KG1 (cell line): Measurements from ENCODE around the gene KLHL25.

Source experiments
- DNase-seq: peaks from one replicate; lab custom pipeline; 2025; lab: John Stamatoyannopoulos, UW

Gene KLHL25

DNA sequence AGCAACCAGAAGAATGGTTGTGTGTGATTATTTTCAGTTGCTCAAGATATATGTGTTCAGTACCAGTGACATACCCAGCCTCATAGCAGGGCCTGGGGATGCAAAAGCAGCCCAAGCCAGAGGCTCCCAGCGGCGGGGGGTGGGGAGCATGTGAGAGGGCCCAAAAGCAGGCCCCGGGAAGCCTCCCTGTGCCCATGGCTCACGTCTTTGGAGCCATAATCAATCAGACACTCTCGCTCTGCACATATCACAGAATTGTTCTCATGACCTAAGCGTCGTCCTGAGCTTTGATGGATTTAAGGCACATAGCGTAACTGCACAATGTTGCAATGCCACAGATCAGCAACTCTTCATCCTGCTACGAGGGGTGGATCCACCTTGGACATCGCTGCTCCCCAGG is 20.8 kb downstream of the KLHL25 start:
- no peak for DNase-seq

DNA sequence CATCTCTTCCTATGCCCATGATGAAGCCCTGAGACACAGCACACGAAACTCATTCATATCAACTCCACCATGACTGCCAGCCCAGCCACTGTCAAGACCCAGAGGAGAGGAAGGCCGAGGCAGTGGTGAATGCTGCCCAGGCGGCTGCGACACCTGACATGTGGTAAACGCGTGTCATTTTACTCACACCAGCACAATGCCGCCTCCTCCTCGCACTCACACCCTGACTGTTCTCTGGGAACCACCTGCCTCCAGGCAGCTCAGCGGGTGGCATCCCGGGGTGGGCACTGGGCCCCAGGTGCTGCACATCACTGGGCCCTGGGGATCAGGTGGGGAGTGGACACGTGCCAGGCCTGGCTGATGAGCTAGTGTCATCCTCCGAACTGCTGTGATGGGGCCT is 21.5 kb downstream of the KLHL25 start:
- no peak for DNase-seq

DNA sequence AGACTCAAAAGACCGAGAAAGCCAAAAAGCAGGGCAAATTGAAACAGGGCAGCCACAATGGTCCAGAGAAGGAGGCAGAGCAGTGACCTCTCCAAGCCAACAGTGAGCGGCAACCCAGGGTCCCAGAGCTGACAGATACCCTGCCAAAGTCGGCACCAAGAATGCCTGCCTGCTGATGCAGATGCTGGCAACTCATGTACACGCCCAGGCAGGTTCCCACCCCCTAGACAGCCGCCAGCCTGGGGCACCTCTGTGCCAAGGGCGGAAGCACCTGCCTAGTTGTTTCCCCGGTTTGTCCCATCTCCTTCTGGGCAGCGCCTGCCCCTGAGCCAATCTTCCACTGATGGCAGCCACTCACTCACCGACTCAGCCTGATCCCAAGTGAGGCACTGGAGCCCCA is 22.1 kb downstream of the KLHL25 start:
- no peak for DNase-seq

DNA sequence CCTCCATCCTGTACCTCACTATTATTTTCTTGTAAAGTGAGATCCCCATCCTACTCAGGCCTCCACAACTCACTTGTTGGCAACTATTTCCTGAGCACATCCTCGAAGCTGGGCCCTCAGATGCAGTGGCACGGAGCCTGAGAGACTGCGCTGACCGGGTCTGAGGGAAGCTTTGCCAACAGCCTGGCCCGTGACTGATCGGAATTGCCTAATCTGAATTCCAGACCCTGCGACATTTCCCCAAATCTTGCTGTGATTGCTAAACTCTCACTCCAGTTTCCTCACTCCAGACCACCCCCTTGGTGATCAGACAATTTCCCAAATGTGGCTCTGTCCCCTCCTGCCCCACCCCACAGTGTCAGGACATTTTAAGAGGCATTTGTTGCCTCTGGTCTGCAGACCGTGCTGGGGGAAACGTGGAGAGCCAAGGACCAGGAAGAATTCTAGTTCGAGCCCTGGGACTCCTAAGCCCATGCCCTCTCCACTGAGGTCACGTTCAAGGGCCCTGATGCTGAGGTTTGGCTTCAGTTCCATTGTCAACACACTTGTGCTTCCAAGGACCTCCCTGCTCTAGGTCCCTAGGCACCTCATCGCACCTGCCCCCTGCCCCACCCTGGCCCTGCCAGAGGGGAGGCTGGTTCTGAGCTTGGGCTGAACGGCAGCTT is 22.8 kb downstream of the KLHL25 start:
- no peak for DNase-seq

DNA sequence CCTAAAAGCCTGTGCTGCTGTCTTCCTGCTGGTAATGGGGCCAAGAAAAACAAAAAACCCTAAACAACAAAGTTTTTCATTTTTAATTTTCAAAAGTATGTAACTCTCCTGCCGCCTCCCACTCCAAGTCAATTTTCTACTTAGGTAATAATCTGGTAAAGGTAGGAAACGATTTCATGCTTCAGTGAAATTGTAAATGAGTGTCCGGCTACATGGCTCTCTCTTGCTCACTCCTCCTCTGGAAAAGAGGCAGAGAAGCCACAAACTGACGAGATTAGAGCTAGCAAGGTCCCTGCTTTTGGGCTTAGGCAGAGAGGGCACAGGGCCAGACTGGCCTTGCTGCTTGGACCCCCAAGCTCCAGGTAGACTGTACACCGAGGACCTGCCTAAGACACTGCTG is 23.5 kb downstream of the KLHL25 start:
- DNase-seq, result no peak

DNA sequence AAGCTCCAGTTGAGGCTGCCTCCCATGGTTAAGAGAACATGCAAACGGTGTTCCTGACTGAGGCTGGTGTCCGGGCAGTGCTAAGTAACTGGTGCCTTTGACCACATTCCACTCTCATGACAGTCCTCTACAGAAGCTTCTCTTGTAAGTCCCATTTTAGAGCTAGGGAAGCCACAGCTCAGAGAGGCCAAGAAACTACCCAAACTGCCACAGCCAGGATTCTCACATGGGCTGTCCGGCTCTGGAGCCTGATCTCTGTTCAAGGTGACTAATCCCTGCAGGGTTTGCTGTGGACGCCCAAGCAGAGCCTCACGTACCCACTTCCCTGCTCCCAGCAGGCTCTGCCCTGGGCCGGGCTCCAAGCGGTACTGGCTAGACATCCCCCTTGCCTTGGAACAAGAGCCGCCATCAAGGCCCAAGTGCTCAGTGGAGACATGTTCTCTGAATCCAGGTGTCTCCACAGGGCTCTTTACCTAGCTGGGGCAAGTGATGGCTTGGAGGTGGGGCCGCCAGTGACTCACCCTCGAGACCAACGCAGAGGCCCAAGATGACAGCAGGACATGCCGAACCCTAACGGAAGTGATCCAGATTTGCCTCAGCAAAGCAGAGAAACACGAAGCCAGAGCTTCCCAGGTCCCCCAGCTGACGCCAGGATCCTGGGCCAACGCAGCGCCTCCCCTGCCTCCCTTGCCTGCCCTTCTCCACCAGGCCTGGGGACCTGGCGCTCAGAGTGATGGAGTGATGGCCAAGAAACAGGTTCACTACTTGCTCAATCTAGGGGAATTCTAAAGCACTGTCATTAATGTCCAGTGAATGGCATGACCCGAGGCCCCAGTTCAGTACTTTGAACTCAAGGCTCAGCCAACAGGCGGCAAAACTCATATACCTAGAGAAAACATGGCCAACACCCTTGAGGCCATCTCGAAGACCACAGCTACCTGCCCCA is 24.4 kb downstream of the KLHL25 start:
- DNase-seq, result no peak

DNA sequence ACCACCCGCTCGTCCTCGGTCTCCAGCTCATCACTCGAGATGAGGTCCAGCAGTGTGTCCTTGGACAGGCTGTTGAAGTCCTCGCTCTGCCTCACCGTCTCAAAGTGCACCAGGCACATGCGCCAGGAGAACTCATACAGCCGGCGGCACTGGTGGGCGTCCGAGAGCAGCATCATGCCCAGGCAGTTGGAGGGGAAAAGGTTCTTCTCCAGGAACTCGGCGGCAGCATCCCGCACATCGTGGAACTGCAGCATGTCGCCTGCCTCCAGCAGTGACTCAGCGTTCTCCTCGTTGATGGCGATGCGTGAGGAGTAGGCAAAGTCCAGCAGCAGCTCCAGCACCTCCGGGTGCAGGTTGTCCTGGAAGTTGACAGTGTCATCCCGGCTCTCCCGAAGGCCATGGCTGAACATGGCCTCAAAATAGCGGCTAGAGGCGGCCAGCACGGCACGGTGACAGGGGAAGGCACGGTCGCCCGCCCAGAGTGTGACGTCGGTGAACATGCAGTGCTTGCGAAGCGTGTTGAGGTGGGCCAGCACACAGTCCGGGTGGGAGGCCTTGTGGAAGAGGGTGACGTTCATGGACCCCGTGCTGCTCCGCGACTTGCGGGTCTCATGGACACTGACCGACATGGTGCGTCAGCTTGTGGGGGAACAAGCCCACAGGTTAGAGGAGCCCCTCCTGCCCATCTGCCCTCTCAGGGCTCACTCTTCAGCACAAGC is 25.4 kb downstream of the KLHL25 start:
- no peak for DNase-seq

DNA sequence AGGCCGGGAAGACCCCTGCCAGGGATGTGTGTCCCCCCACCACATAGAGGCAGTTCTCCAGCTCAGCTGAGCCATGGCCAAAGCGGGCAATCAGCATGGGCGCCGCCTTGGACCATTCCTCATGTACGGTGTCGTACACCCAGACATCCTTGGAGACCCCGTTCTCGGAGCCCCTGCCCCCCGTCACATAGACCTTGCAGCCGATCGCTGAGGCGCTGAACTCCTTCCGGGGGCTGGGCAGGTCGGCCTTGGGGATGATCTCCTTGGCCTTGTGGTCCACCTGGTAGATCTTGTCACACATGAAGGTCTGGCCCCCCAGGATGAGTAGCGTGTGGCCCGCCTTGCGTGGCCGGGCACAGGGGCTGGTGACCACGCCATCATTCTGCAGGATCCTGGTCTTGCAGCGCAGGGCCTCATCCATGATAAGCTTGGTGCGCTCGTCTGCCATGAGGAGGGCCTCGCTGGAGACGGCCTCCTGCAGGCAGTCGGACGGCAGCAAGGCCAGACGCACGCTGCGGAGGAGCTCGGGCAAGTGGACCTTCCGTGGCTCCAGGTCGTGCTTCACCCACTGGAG is 26.0 kb downstream of the KLHL25 start:
- no peak for DNase-seq

DNA sequence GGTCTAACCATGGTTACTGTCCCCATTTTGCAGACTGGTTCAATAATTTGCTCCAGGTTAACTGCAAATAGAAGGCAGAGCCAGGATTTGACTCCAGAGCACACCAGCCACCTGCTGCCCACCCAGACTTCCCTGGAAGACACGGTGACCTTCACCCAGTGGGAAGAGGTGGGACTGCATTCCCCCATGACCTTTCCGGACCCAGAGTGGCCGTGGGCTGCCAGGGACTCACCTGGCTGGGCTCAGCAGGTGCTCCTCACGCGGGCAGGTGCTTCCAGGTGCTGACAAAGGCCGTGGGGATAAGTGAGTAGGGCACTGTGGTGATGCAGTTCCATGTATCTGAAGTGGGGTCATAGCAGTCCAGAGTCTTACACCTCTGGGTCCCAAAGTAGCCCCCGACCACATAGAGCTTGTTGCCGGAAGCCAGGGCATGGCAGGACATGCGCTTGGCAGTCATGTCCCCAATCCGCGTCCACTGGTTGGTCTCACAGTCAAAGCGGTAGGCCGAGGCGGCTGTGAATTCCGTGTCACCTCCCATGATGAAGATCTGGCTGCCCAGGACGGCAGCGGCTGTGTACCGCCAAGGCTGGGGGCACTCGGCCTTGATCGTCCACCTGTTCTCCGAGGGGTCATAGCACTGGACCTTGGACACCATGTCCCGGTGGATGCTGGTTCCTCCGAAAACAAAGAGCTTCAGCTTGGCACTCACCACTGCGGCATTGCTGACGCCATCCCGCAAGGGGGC is 26.8 kb downstream of the KLHL25 start:
- DNase-seq, result no peak

DNA sequence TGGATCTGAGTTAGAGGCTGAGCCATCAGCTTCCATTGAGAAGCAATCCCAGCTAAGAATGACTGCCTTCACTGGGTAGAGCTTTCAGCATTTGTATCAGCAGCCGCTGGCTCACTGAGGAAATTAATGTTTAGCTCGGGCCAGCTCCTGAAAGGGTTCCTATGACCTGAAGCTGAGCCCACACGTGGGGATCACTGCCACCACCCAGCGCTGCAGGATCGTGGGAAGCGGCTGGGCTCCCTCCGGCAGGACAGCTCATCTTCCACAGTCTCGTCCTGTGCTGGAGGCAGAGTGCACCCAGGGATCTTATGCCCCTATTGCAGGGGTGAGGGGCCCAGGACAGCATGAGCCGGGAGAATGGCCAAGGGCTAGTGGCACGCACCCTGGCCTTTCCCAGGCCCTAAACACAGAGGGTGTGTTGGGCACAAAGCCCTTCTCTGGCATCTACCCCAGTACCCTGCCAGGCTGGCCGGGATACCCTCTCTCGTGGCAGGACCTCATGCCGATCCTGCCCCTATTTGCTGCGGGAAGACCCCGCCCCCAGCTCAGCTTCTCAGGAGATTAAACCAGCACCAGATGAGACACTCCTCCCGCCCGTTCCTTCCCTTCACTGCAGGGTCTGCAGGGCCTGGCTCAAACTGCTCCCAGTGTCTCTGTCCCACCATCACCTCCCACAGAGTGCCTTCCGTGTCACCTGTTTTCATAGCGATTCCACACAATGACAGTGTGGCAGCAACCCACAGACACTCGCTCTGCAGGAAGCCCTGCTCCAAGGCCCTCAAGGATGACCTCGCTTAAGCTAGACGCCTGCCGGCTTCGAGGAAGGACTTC is 28.5 kb downstream of the KLHL25 start:
- no peak for DNase-seq

DNA sequence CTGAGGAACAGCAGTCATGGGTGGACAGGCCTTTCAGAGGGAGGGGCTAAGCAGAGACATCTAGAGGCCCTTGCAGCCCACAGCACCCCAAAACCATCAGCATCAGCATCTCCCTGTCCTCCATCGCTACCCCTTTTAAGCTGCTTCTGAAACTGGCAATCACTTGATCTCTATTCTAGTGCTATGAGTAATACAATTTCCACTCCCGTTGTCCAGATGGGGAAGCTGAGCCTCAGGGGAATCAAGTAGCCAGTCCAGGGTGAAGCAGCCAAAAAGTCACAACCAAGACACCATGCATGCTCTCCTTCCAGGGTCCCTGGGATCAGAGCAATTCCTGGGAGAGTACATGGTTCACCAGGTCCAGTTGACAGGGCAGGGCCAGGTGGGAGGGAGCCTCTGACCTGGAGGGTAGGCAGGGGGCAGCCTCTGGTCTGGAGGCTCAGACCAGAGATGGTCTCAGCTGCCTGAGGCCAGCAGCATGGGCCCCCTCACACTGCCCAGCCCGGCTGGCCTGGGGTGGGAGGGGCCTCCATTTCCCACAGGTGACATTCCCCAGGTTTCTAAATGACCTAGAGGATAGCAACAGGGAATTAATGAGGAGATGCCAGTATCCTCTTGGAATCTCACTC is 30.0 kb downstream of the KLHL25 start:
- no peak for DNase-seq

DNA sequence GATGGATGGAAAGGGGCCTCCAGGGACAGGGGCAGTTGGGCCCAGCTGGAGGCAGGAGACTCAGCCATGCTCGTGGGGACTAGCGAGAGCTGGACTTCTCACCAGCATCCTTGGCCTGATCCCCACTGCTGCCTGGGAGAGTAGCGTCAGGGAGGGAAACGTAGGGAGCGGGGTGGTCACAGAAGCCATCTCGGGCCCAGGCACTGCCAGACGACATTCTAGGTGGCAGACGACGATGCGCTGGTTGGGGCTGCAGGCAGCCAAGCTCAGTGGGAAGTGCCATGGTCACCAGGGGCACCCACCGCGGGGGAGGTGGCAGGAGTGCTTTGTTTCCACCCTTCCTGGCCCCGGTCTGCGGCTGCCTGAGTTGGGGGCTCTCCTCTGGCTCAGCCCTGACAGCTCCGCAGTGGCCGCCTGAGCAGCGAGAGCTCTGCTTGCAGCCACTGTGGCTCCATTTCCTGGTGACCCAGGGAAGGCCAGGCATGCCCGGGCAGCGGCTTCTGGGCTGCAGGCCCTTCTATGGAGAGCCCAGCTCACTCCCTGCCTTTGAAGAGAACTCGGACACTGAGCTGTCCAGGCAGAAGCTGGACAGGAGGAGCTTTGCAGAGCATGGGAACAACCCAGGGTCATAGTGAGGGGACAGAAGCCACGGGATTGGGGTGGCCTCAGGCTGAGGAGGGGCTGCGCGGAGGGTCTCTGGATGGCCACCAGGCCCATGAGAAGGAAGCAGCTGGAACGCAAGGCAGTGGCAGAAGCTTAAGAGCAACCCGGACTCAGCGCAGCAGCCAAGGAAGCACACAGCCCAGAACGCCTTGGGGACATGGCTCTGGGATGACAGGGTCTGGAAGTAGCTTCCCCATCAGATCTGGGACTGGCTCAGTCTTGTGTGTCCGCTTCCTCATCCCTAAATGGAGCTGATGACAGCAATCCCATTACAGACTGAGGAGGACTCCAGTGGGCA is 30.8 kb downstream of the KLHL25 start:
- no peak for DNase-seq

DNA sequence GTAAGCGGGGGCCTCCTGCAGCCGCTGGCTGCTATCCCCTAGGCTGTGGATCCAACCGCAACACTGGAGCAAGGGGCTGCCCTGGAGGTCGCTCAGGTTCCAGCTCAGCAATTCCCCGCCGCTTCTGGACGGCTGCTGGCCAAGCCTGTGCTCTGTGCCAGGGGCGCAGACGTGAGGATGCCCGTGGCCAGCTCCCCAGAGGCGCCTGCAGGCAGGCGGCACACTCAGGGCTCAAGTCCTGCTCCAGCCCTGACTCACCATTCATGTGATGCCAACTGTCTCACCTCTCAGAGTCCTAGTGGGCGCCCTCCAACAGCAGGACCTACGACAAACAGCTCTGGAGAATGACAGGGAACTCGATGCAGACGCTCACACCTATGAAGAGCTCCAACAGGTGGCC is 31.6 kb downstream of the KLHL25 start:
- DNase-seq, result no peak

DNA sequence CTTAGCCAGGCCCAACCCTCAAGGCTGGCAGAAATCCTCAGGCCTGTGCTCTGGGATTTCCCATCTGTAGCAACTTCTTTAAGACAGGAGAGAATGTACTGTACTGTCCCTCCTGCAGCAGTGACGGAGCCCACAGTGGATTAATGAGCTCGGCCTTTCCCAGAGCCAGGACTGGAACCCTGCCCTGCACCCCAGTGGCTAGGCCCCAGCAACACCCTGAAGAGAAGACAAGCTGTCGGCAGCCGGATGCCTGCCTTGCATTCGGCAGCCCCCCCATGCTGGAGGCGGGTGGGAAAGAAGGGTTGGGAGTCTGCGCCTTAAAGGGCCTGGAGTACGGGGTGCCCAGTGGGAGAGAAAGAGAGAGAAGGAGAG is 32.0 kb downstream of the KLHL25 start:
- no peak for DNase-seq

DNA sequence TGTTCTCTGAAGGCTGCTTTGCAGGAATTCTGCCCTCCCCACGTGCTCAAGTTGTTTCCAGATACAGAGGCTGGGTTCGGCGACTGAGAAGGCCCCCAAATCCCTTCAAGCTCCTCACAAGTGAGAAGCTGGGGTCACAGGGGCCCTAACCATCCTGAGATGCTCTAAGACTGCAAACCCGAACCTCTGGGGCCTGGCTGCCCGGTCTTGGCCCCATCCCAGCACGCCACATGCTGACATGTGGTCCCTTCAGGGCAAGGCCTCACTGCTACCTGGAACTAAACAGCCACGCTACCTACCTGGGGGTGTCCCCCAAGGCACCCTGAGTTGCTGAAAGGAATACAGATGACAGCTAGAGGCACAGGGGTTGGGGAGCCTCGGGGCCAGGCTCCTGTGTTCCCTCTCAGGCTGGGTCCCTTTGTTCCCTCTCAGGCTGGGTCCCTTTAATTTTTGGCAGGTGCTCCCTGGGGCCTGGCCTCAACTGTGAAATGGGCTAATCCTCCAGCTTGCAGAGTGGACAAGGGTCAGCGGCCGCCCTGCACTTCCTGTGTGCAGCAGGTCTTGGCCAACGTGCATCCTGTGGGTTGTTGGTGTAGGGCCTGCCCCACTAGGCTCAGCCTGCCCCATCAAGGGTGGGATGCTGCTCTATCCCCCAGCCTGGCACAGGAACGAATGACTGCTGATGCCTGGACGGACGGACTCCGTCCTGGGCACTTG is 32.5 kb downstream of the KLHL25 start:
- no peak for DNase-seq

DNA sequence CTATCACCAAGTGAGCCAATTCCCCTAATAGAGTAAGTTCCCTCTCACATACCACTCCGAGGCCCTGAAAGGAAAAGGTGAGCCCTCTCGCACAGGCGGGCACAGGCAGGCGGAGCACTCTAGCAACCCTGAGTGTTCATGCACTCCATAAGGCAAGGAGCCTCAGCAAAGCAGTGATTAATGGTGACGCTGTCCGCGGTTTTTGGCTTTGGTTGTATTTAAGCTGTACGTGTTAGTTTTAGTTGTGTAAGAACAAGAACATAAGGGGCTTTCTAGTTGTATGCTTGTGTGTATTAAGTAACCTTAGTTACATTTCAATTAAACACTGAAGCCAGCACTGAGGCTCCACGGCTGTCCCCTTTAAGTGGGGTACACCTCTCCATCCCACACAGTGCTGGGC is 33.1 kb downstream of the KLHL25 start:
- DNase-seq, result no peak

DNA sequence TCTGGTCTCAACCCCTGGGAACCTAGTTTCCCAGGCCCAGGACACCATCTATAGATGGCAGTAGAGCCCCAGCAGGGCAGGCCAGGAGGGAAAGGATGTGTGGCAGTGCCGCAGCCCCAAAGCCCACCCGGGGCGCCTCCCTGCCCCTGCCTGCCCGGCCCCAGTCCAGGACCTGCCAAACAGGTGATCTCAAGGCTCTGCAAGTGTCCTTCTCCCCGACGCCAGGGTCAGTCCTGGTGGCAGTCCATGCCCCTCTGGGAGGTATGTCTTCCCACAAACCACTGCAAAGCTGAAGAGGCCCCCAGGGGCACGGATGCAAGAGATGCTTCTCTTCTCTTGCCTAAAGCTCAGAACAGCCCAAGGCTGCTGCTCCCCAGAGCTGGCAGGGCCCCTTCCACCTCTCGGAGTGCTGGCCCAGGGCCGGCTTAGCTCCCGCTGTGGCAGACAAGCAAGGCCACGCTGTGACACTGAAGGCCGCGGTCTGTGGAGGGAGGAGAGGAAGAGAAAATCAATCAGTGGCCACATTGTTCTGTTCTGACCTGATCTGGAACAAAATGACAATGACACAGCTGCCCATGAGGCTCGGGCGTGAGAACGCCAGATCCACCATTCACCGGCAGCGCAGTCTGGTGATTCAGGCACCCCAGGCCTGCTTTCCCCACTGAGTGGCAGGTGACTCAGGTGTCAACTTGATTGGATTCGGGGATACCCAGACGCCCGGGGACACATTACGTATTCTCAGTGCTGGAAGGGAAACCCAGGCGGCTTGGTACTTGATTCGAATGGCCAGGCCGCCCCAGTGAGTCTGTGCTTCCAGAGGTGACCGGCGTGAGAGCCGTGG is 34.0 kb downstream of the KLHL25 start:
- no peak for DNase-seq

DNA sequence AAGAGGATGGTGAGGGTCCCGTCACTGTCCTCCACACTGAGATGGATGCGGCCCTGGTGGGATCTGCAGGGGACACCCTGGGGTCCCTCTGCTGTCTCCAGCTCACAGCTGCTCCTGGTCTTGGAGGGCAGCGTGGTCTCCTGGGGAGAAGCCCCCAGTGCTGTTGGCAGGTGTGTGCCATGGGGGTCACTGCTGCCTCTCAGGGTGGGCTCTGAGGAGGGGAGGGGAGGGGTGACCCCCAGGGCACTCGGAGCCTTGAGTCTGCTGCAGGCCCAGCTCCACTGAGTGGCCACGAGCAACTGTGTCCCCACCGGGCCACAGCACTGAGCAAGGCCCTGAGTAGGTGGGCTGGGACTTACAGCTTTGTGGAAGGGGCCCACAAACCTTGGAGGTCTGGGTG is 34.7 kb downstream of the KLHL25 start:
- no peak for DNase-seq
